Measurements from ENCODE around the gene COG2. TPM values are rescaled to one million over a fixed set of nuclear protein-coding genes. Genes with fewer than 3 reads are reported as not detected.

The COG2 gene
- total RNA-seq, 1 donor from 2014 or later = 20.4 TPM

GRCh38 chr1:230684998-230685397 lies 42.7 kb downstream of the COG2 start:
- H3K27ac ChIP-seq = no peak overlapping the region
- H3K27me3 ChIP-seq = no peaks in the 10 kb centered on the region
- TF ChIP-seq CTCF (IDR thresholded peaks at IDR 0.05) (no peak), POLR2A (IDR thresholded peaks at IDR 0.05) (no peak), POLR2AphosphoS5 (IDR thresholded peaks at IDR 0.05; ENCODE audit: insufficient read depth in 1 of 2, low read depth in 1 of 2) (no peak)
- peaks cover 3 to 53% of the 10 kb centered on the region in 2 donors for H3K36me3 ChIP-seq
- intact Hi-C loops (cut with DNase I) = no loop called here
- H3K9me3 ChIP-seq = no peaks in the 10 kb centered on the region
- no peak overlapping the region for H3K4me3 ChIP-seq
- DNase-seq (ENCODE audit: extremely low spot score in 2 of 2) = no peak
- H3K4me1 ChIP-seq = peaks cover 18% of the 10 kb centered on the region

- peaks cover 3 to 65% of the 10 kb centered on the region in 2 donors for H3K36me3 ChIP-seq
- intact Hi-C loops (cut with DNase I) = no loop called here
Observed at GRCh38 chr1:230686747-230687146, 44.5 kb downstream of the COG2 start.

GRCh38 chr1:230690101-230690500 lies 47.8 kb downstream of the COG2 start:
- H3K9me3 ChIP-seq = no peaks in the 10 kb centered on the region
- no peak overlapping the region for H3K4me3 ChIP-seq
- H3K36me3 ChIP-seq = peaks cover 3 to 69% of the 10 kb centered on the region in 2 donors
- intact Hi-C loops (cut with DNase I) = no loop called here
- no peak for DNase-seq (ENCODE audit: extremely low spot score in 2 of 2)
- no peak overlapping the region for H3K27ac ChIP-seq
- TF ChIP-seq POLR2AphosphoS5 (IDR thresholded peaks at IDR 0.05; ENCODE audit: insufficient read depth in 1 of 2, low read depth in 1 of 2) (no peak), CTCF (IDR thresholded peaks at IDR 0.05) (no peak), POLR2A (IDR thresholded peaks at IDR 0.05) (no peak)
- H3K4me1 ChIP-seq = no peaks in the 10 kb centered on the region
- no peaks in the 10 kb centered on the region for H3K27me3 ChIP-seq

More at GRCh38 chr1:230686747-230687146, 44.5 kb downstream of the COG2 start:
- H3K4me1 ChIP-seq = peaks cover 14% of the 10 kb centered on the region
- DNase-seq (ENCODE audit: extremely low spot score in 2 of 2) = no peak
- H3K27me3 ChIP-seq = no peaks in the 10 kb centered on the region
- no peak overlapping the region for H3K4me3 ChIP-seq
- no peaks in the 10 kb centered on the region for H3K9me3 ChIP-seq
- H3K27ac ChIP-seq = no peak overlapping the region
- TF ChIP-seq CTCF (IDR thresholded peaks at IDR 0.05) (no peak), POLR2AphosphoS5 (IDR thresholded peaks at IDR 0.05; ENCODE audit: insufficient read depth in 1 of 2, low read depth in 1 of 2) (no peak), POLR2A (IDR thresholded peaks at IDR 0.05) (no peak)

GRCh38 chr1:230691615-230692014 lies 49.3 kb downstream of the COG2 start:
- no peaks in the 10 kb centered on the region for H3K27me3 ChIP-seq
- H3K9me3 ChIP-seq = no peaks in the 10 kb centered on the region
- TF ChIP-seq POLR2A (IDR thresholded peaks at IDR 0.05) (no peak), POLR2AphosphoS5 (IDR thresholded peaks at IDR 0.05; ENCODE audit: insufficient read depth in 1 of 2, low read depth in 1 of 2) (no peak), CTCF (IDR thresholded peaks at IDR 0.05) (no peak)
- H3K4me3 ChIP-seq = no peak overlapping the region
- DNase-seq (ENCODE audit: extremely low spot score in 2 of 2) = no peak
- no peak overlapping the region for H3K27ac ChIP-seq
- peaks cover 0 to 57% of the 10 kb centered on the region in 2 donors for H3K36me3 ChIP-seq
- intact Hi-C loops (cut with DNase I) = no loop called here
- no peaks in the 10 kb centered on the region for H3K4me1 ChIP-seq

- intact Hi-C loops (cut with DNase I) = no loop called here
- Histone ChIP-seq H3K27ac (no peak overlapping the region), H3K9me3 (no peaks in the 10 kb centered on the region), H3K36me3 (peaks cover 0 to 45% of the 10 kb centered on the region in 2 donors), H3K27me3 (no peaks in the 10 kb centered on the region), H3K4me3 (no peak overlapping the region), H3K4me1 (no peaks in the 10 kb centered on the region)
- no peak for DNase-seq (ENCODE audit: extremely low spot score in 2 of 2)
- TF ChIP-seq POLR2A (IDR thresholded peaks at IDR 0.05) (no peak), CTCF (IDR thresholded peaks at IDR 0.05) (no peak), POLR2AphosphoS5 (IDR thresholded peaks at IDR 0.05; ENCODE audit: insufficient read depth in 1 of 2, low read depth in 1 of 2) (no peak)
Observed at GRCh38 chr1:230693221-230693620, 50.9 kb downstream of the COG2 start.
